DOHH2 (cell line): ENCODE data around the gene SAMD4B.

Experiments used
- CTCF ChIP-seq: fragments of 200-600 bp; sonication (generic); IDR thresholded peaks from one replicate; pipeline ENCODE4 v1.5.1; 2014; ENCODE audit warnings: antibody characterized with exemption, mild to moderate bottlenecking, low read depth, low read length; ENCODE audit not compliant: poor library complexity, severe bottlenecking
- EZH2phosphoT487 ChIP-seq: fragments of 200-600 bp; sonication (generic); IDR thresholded peaks from 2 replicates; pipeline ENCODE4 v1.6.1; 2017; ENCODE audit warnings: borderline replicate concordance, mild to moderate bottlenecking, antibody characterized with exemption, low read length, moderate library complexity, mixed read lengths

GRCh38 chr19:39423258-39424086 lies 81.3 kb downstream of the SAMD4B start:
- no peak for TF ChIP-seq EZH2phosphoT487
- no peak for TF ChIP-seq CTCF
